Measurements from ENCODE around the gene SIT1. TPM values are rescaled to one million over a fixed set of nuclear protein-coding genes. Genes with fewer than 3 reads are reported as not detected.

Gene SIT1
- total RNA-seq, 3 donors from 2014 or later (not counting 1 experiment from before 2014, with no cell fraction given): 1.2 to 1.4 TPM; not detected in 1

- H3K4me3 ChIP-seq (ENCODE audit: low read length): no peak overlapping the region
- Mint-ChIP-seq H3K4me1 (peaks cover 0 to 8% of the 10 kb centered on the region in 2 donors), H3K4me3 (no peak overlapping the region), H3K36me3 (no peaks in the 10 kb centered on the region), H3K27ac (no peak overlapping the region), H3K27me3 (ENCODE audit: low read depth in 2 of 2) (no peaks in the 10 kb centered on the region), H3K9me3 (no peaks in the 10 kb centered on the region)
- intact Hi-C loops (cut with micrococcal nuclease): no loop called here
- H3K27ac ChIP-seq (ENCODE audit: low read length): no peak overlapping the region
- H3K4me1 ChIP-seq (ENCODE audit: control insufficient read depth, insufficient read depth, low read length): no peaks in the 10 kb centered on the region
- H3K27me3 ChIP-seq (ENCODE audit: control insufficient read depth, insufficient read depth, low read length): no peaks in the 10 kb centered on the region
- DNase-seq (no peak), ATAC-seq (no peak)
- H3K36me3 ChIP-seq (ENCODE audit: control insufficient read depth, insufficient read depth, low read length): no peaks in the 10 kb centered on the region
- H3K9me3 ChIP-seq (ENCODE audit: control insufficient read depth, insufficient read depth, low read length): no peaks in the 10 kb centered on the region
- TF ChIP-seq, protein P1, sequence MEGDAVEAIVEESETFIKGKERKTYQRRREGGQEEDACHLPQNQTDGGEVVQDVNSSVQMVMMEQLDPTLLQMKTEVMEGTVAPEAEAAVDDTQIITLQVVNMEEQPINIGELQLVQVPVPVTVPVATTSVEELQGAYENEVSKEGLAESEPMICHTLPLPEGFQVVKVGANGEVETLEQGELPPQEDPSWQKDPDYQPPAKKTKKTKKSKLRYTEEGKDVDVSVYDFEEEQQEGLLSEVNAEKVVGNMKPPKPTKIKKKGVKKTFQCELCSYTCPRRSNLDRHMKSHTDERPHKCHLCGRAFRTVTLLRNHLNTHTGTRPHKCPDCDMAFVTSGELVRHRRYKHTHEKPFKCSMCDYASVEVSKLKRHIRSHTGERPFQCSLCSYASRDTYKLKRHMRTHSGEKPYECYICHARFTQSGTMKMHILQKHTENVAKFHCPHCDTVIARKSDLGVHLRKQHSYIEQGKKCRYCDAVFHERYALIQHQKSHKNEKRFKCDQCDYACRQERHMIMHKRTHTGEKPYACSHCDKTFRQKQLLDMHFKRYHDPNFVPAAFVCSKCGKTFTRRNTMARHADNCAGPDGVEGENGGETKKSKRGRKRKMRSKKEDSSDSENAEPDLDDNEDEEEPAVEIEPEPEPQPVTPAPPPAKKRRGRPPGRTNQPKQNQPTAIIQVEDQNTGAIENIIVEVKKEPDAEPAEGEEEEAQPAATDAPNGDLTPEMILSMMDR (IDR thresholded peaks at IDR 0.05): no peak
- WGBS (ENCODE audit: insufficient coverage): 98% methylated on average over 6 of the region's 6 CpGs
These were observed 22.2 kb downstream of the SIT1 start for GRCh38 chr9:35628389-35628991.

GRCh38 chr9:35627575-35627974, 23.2 kb downstream of the SIT1 start:
- Mint-ChIP-seq H3K27ac (no peak overlapping the region), H3K27me3 (ENCODE audit: low read depth in 2 of 2) (no peaks in the 10 kb centered on the region), H3K36me3 (no peaks in the 10 kb centered on the region), H3K4me3 (no peak overlapping the region), H3K9me3 (no peaks in the 10 kb centered on the region), H3K4me1 (peaks cover 0 to 8% of the 10 kb centered on the region in 2 donors)
- ATAC-seq (no peak), DNase-seq (no peak)
- TF ChIP-seq, protein P1 (IDR thresholded peaks at IDR 0.05): no peak
- no peak overlapping the region for H3K27ac ChIP-seq (ENCODE audit: low read length)
- no peaks in the 10 kb centered on the region for H3K9me3 ChIP-seq (ENCODE audit: control insufficient read depth, insufficient read depth, low read length)
- intact Hi-C loops (cut with micrococcal nuclease): no loop called here
- H3K4me1 ChIP-seq (ENCODE audit: control insufficient read depth, insufficient read depth, low read length): no peaks in the 10 kb centered on the region
- no peaks in the 10 kb centered on the region for H3K36me3 ChIP-seq (ENCODE audit: control insufficient read depth, insufficient read depth, low read length)
- H3K27me3 ChIP-seq (ENCODE audit: control insufficient read depth, insufficient read depth, low read length): no peaks in the 10 kb centered on the region
- H3K4me3 ChIP-seq (ENCODE audit: low read length): no peak overlapping the region
- WGBS (ENCODE audit: insufficient coverage): 87% methylated on average over 2 of the region's 2 CpGs

- Histone ChIP-seq H3K4me1 (ENCODE audit: control insufficient read depth, insufficient read depth, low read length) (peaks cover 52% of the 10 kb centered on the region), H3K27me3 (ENCODE audit: control insufficient read depth, insufficient read depth, low read length) (no peaks in the 10 kb centered on the region), H3K9me3 (ENCODE audit: control insufficient read depth, insufficient read depth, low read length) (no peaks in the 10 kb centered on the region), H3K36me3 (ENCODE audit: control insufficient read depth, insufficient read depth, low read length) (no peaks in the 10 kb centered on the region), H3K27ac (ENCODE audit: low read length) (peak overlapping the region; percentile 97), H3K4me3 (ENCODE audit: low read length) (no peak overlapping the region)
- 0% methylated on average over 2 of the region's 2 CpGs for WGBS (ENCODE audit: insufficient coverage)
- Mint-ChIP-seq H3K36me3 (no peaks in the 10 kb centered on the region), H3K4me3 (peak overlapping the region; percentile 96), H3K27ac (peak overlapping the region; percentile 98 to 99), H3K27me3 (ENCODE audit: low read depth in 2 of 2) (no peaks in the 10 kb centered on the region), H3K4me1 (peaks cover 57 to 61% of the 10 kb centered on the region in 2 donors), H3K9me3 (no peaks in the 10 kb centered on the region)
- intact Hi-C loops (cut with micrococcal nuclease): loop anchor here (1.0 to 5.0 kb wide), 3 partner anchors 15 to 113 kb away; partner anchors contain the start of genes CREB3 and TLN1
- TF ChIP-seq, protein P1 (IDR thresholded peaks at IDR 0.05): no peak
- DNase-seq: no peak
- peak; percentile 6 to 16 (median 10) for ATAC-seq
These were observed 31.0 kb downstream of the SIT1 start for GRCh38 chr9:35619800-35620158.

Data from natural killer cell (primary cell).